HepG2 (cell line): ENCODE measurements around the gene HEXA. TPM values are rescaled to one million over a fixed set of nuclear protein-coding genes. Genes with fewer than 3 reads are reported as not detected.

ENCODE experiments used
- ATAC-seq: fragments of 200-7000 bp; cut with Tn5 transposase; 3 replicates; pipeline ENCODE4 v1.9.1; 2020; ENCODE audit warnings: mild to moderate bottlenecking, moderate library complexity
- BruUV-seq: library from RNA; stranded (reverse); fragments of 400-500 nt; replicated peaks from 2 replicates; lab custom pipeline; 2021; lab: Mats Ljungman, UMichigan
- CTCF ChIA-PET: fragments of 300-600 bp; formaldehyde crosslinking; extraction: SDS; loops from one replicate; lab custom pipeline; 2021; ENCODE audit warnings: low total read pairs, inconsistent platforms, low intra/inter-chr PET ratio; lab: Yijun Ruan, JAX
- POLR2A ChIA-PET: fragments of 350-600 bp; sonication (Branson Sonifier 250); formaldehyde crosslinking; loops from one replicate; lab custom pipeline; 2020; ENCODE audit warnings: antibody characterized with exemption, inconsistent platforms; lab: Yijun Ruan, JAX
- DNase-seq: peaks from one replicate; pipeline ENCODE4 v3.0.0-alpha.2; 2015; ENCODE audit warnings: low spot score
- FAIRE-seq: peaks from 3 replicates; lab custom pipeline; 2011; peaks lifted over from hg19 to GRCh38; lab: Jason Lieb, UNC
- H2AFZ ChIP-seq: one replicate; pipeline ENCODE4 v1.6.1; 2011; ENCODE audit warnings: low read length, inconsistent platforms
- H3K27ac ChIP-seq: fragments of 300-600 bp; 3 replicates; pipeline ENCODE4 v1.8.0; 2011; ENCODE audit warnings: mixed run types, mild to moderate bottlenecking, mixed read lengths, low read length, inconsistent platforms; ENCODE audit not compliant: insufficient read depth; ENCODE audit errors: extremely low read length
- H3K27me3 ChIP-seq, 2 experiments: fragments of 200-600 bp in 1 of 2; 2 replicates in 1 of 2; 3 replicates in 1 of 2; pipeline versions ENCODE4 v1.6.0 to v1.8.0; 2011; ENCODE audit warnings: low read length in 2 of 2, mild to moderate bottlenecking in 2 of 2, moderate library complexity in 2 of 2, inconsistent platforms in 1 of 2; ENCODE audit not compliant: insufficient read depth in 2 of 2, control insufficient read depth in 1 of 2
- H3K36me3 ChIP-seq, 2 experiments: fragments of 200-600 bp in 1 of 2; replicated peaks in 1 of 2; 2 replicates in 1 of 2; 3 replicates in 1 of 2; pipeline versions ENCODE4 v1.5.1 to v1.8.0; 2011; ENCODE audit warnings: low read length in 2 of 2, inconsistent platforms in 1 of 2; ENCODE audit not compliant: insufficient read depth in 2 of 2, control insufficient read depth in 1 of 2
- H3K4me1 ChIP-seq: 2 replicates; pipeline ENCODE4 v1.5.1; 2012; ENCODE audit warnings: low read length, inconsistent platforms; ENCODE audit not compliant: insufficient read depth
- H3K4me2 ChIP-seq: 2 replicates; pipeline ENCODE4 v1.6.0; 2011; ENCODE audit warnings: low read depth, low read length, inconsistent platforms
- H3K4me3 ChIP-seq, 3 experiments: fragments of 200-600 bp in 1 of 3; sonication (generic), shearing (Covaris generic) in 1 of 3; replicated peaks in 1 of 3; 2 replicates each; pipeline ENCODE4 v1.5.1; 2011 to 2016; ENCODE audit warnings: low read length in 3 of 3, inconsistent platforms in 2 of 3, low read depth in 2 of 3, mild to moderate bottlenecking in 2 of 3, control low read depth in 1 of 3, mixed read lengths in 1 of 3; ENCODE audit not compliant: insufficient read depth in 1 of 3
- H3K79me2 ChIP-seq: one replicate; pipeline ENCODE4 v1.6.1; 2011; ENCODE audit warnings: low read length, inconsistent platforms; ENCODE audit not compliant: insufficient read depth
- H3K9ac ChIP-seq: 2 replicates; pipeline ENCODE4 v1.6.0; 2011; ENCODE audit warnings: mild to moderate bottlenecking, low read depth, low read length, inconsistent platforms; ENCODE audit not compliant: insufficient read depth
- H3K9me3 ChIP-seq: 2 replicates; pipeline ENCODE4 v1.5.1; 2012; ENCODE audit warnings: mild to moderate bottlenecking, low read length
- H4K20me1 ChIP-seq: 2 replicates; pipeline ENCODE4 v1.6.0; 2011; ENCODE audit warnings: inconsistent platforms, mild to moderate bottlenecking, low read length, moderate library complexity; ENCODE audit not compliant: insufficient read depth
- CSRNP1 ChIP-seq: sonication (generic); formaldehyde crosslinking; IDR thresholded peaks from 2 replicates; pipeline ENCODE4 v1.8.1; 2023; ENCODE audit warnings: mild to moderate bottlenecking, missing genetic modification reagents
- HIVEP1 ChIP-seq: sonication (generic); formaldehyde crosslinking; IDR thresholded peaks from 2 replicates; pipeline ENCODE4 v1.4.0; 2020; ENCODE audit warnings: mild to moderate bottlenecking, missing genetic modification reagents
- KAT7 ChIP-seq: IDR thresholded peaks from 2 replicates; pipeline ENCODE4 v1.6.1; 2018; ENCODE audit warnings: borderline replicate concordance, missing compliant biosample characterization
- MTF2 ChIP-seq: sonication (generic); formaldehyde crosslinking; IDR thresholded peaks from 2 replicates; pipeline ENCODE4 v1.5.0; 2020; ENCODE audit warnings: missing genetic modification reagents, borderline replicate concordance
- NBN ChIP-seq: fragments of 450-650 bp; conservative IDR thresholded peaks from 2 replicates; pipeline ENCODE4 v1.6.1; 2017
- NCOR1 ChIP-seq: fragments of 200-600 bp; sonication (generic); IDR thresholded peaks from 2 replicates; pipeline ENCODE4 v1.7.0; 2017; ENCODE audit warnings: antibody characterized with exemption, low read length, borderline replicate concordance
- PAX8 ChIP-seq: sonication (generic); formaldehyde crosslinking; IDR thresholded peaks from 2 replicates; pipeline ENCODE4 v1.8.0; 2022; ENCODE audit warnings: mild to moderate bottlenecking, missing genetic modification reagents, borderline replicate concordance
- PPARG ChIP-seq: conservative IDR thresholded peaks from 2 replicates; pipeline ENCODE4 v1.6.1; 2016; ENCODE audit warnings: missing biosample characterization, missing genetic modification reagents
- RXRB ChIP-seq: IDR thresholded peaks from 2 replicates; pipeline ENCODE4 v1.6.1; 2016; ENCODE audit warnings: borderline replicate concordance, missing genetic modification reagents, missing compliant biosample characterization
- STAT6 ChIP-seq: sonication (generic); formaldehyde crosslinking; IDR thresholded peaks from 2 replicates; pipeline ENCODE4 v1.4.0; 2020; ENCODE audit warnings: missing genetic modification reagents, mild to moderate bottlenecking, borderline replicate concordance
- ZBTB20 ChIP-seq: sonication (generic); formaldehyde crosslinking; IDR thresholded peaks from 2 replicates; pipeline ENCODE4 v1.8.1; 2023; ENCODE audit warnings: missing genetic modification reagents, low read depth, mild to moderate bottlenecking, borderline replicate concordance
- ZNF619 ChIP-seq: sonication (generic); formaldehyde crosslinking; IDR thresholded peaks from 2 replicates; pipeline ENCODE4 v1.4.0; 2020; ENCODE audit warnings: mild to moderate bottlenecking, missing genetic modification reagents
- ZNF629 ChIP-seq: sonication (generic); formaldehyde crosslinking; conservative IDR thresholded peaks from 2 replicates; pipeline ENCODE4 v1.5.0; 2020; ENCODE audit warnings: missing genetic modification reagents
- ZNF713 ChIP-seq: sonication (generic); formaldehyde crosslinking; IDR thresholded peaks from 2 replicates; pipeline ENCODE4 v1.4.0; 2020; ENCODE audit warnings: mild to moderate bottlenecking, missing genetic modification reagents
- ZSCAN25 ChIP-seq: sonication (generic); formaldehyde crosslinking; IDR thresholded peaks from 2 replicates; pipeline ENCODE4 v1.8.0; 2022; ENCODE audit warnings: mild to moderate bottlenecking, missing genetic modification reagents
- WGBS: methylation state at CpG from one replicate; pipeline ENCODE4 v1.1.6; 2017; ENCODE audit warnings: low lambda C conversion rate; 5-methylcytosine and 5-hydroxymethylcytosine counted together
- in situ Hi-C: cut with HindIII; loops from 2 replicates; pipeline ENCODE4 v1.10.0; 2017; ENCODE audit warnings: low pct_unique_long_range_greater_than_20kb; ENCODE audit not compliant: extremely low pct_ligation_motif_present
- intact Hi-C: fragments of 100-400 bp; cut with micrococcal nuclease; formaldehyde crosslinking; loops from one replicate; pipeline ENCODE4 v1.10.0; 2022; ENCODE audit not compliant: unreplicated experiment
- polyA plus RNA-seq, 8 experiments: library from polyadenylated mRNA; depleted of rRNA in 3 of 8; stranded (reverse) in 7 of 8; unstranded in 1 of 8; fragments of >200 nt; fragmentation: Illumina TruSeq in 4 of 8; extraction: Trizol in 4 of 8; gene quantifications; 2 replicates each; pipeline versions ENCODE4 v1.2.1 to v1.2.3, GENCODE V29; 2011 to 2016; ENCODE audit warnings: low read depth in 4 of 8, missing spikeins in 1 of 8, mixed read lengths in 1 of 8; ENCODE audit not compliant: insufficient read depth in 1 of 8
- total RNA-seq, 5 experiments: library from RNA; depleted of rRNA; stranded (reverse); fragments of >200 nt; fragmentation: Illumina TruSeq; extraction: Trizol; gene quantifications; 2 replicates each; pipeline ENCODE4 v1.2.3, GENCODE V29; 2016; ENCODE audit warnings: low read depth in 1 of 5

HEXA gene
- total and polyA plus RNA-seq, 2 of the 13 experiments (the other 11 are each of a cell fraction or from before 2014, with no cell fraction given), result 106 to 219 TPM

GRCh38 chr15:72411111-72411510 lies 35.3 kb upstream of the HEXA start (continued):
- no peak for TF ChIP-seq CSRNP1
- no peak for TF ChIP-seq ZNF629 (CRISPR knock-in tag)
- TF ChIP-seq ZSCAN25 (CRISPR knock-in tag), result no peak
- no peak for TF ChIP-seq NCOR1
- TF ChIP-seq, all 625 proteins: peak for 0

GRCh38 chr15:72406936-72407335 lies 31.1 kb upstream of the HEXA start:
- no peaks in the 10 kb centered on the region for H3K9me3 ChIP-seq
- no peaks in the 10 kb centered on the region for H3K79me2 ChIP-seq
- H3K9ac ChIP-seq, result no peak overlapping the region
- no peaks in the 10 kb centered on the region for H3K4me1 ChIP-seq
- TF ChIP-seq STAT6 (CRISPR knock-in tag), result no peak
- no peak for TF ChIP-seq PPARG (CRISPR knock-in tag)
- no peak for TF ChIP-seq HIVEP1 (CRISPR knock-in tag)
- no peak for TF ChIP-seq MTF2 (CRISPR knock-in tag)
- TF ChIP-seq NBN, result no peak
- TF ChIP-seq ZBTB20, result no peak
- TF ChIP-seq ZNF713 (CRISPR knock-in tag), result no peak
- no peak for TF ChIP-seq PAX8 (CRISPR knock-in tag)
- no peak for TF ChIP-seq ZNF619 (CRISPR knock-in tag)
- no peak for TF ChIP-seq RXRB (CRISPR knock-in tag)
- TF ChIP-seq KAT7 (CRISPR knock-in tag), result no peak
- no peaks in the 10 kb centered on the region for H4K20me1 ChIP-seq
- no peak overlapping the region for H3K27ac ChIP-seq
- no peak for DNase-seq
- in situ Hi-C loops, result no loop called here
- no peak overlapping the region for H3K4me3 ChIP-seq
- H3K36me3 ChIP-seq, result no peaks in the 10 kb centered on the region
- no peak overlapping the region for H2AFZ ChIP-seq
- WGBS, result 6% methylated on average over 3 of the region's 3 CpGs
- BruUV-seq, result no TSS peak
- no peak for ATAC-seq
- intact Hi-C loops, result no loop called here
- ChIA-PET POLR2A (no interaction called here), CTCF (no interaction called here)
- FAIRE-seq, result no peak
- no peak overlapping the region for H3K4me2 ChIP-seq
- peaks cover 2 to 10% of the 10 kb centered on the region in 2 experiments; a peak in 3 of 5 replicates for H3K27me3 ChIP-seq
